HS-27A (cell line): ENCODE results near the gene OR8U1.
"Not testable (repeated sequence)": the region's sequence is repeated elsewhere in the genome, so short reads cannot be mapped to it uniquely, and the experiment has no call there.

Source experiments
- DNase-seq: peaks from one replicate; pipeline ENCODE4 v3.0.0-alpha.2; 2012; ENCODE audit warnings: low read depth, missing footprints

OR8U1 gene

GRCh38 chr11:56375324-56375723, at the start of gene OR8U1:
Gene OR8U1, plus strand, starts transcription at chr11:56375624. Its CDS starts 0 bp downstream, at chr11:56375624.
- no peak for DNase-seq

GRCh38 chr11:56331861-56332491, 43.4 kb upstream of the OR8U1 start:
- no peak for DNase-seq

- DNase-seq = no peak
Measured at GRCh38 chr11:56333156-56333555, 42.3 kb upstream of the OR8U1 start.

- no peak for DNase-seq
Measured at GRCh38 chr11:56340289-56340688, 35.1 kb upstream of the OR8U1 start.

- no peak for DNase-seq
Measured at GRCh38 chr11:56345739-56346138, 29.7 kb upstream of the OR8U1 start, which contains the start of gene OR8K1. Gene OR8K1, plus strand, starts transcription at chr11:56346039. Its CDS starts 0 bp downstream, at chr11:56346039.

- no peak for DNase-seq
Measured at GRCh38 chr11:56353991-56354390, 21.4 kb upstream of the OR8U1 start, which contains the start of gene OR8J1. Gene OR8J1, plus strand, starts transcription at chr11:56354291. Its CDS starts 5,956 bp downstream, at chr11:56360247.

- no peak for DNase-seq
Measured at GRCh38 chr11:56380120-56380519, 4.7 kb downstream of the OR8U1 start.

GRCh38 chr11:56394381-56394780, 19.0 kb downstream of the OR8U1 start:
- no peak for DNase-seq

- DNase-seq = no peak
Measured at GRCh38 chr11:56396047-56396446, 20.6 kb downstream of the OR8U1 start.

- not testable (repeated sequence) for DNase-seq
Measured at GRCh38 chr11:56401858-56402461, 26.5 kb downstream of the OR8U1 start.

GRCh38 chr11:56404393-56404792, 29.0 kb downstream of the OR8U1 start:
- no peak for DNase-seq

GRCh38 chr11:56410801-56411200, 35.4 kb downstream of the OR8U1 start:
- DNase-seq = no peak

GRCh38 chr11:56412396-56412795, 37.0 kb downstream of the OR8U1 start, which contains the start of gene OR5AL1:
Gene OR5AL1, plus strand, starts transcription at chr11:56412696.
- DNase-seq = no peak
